ENCODE data around the gene LCN15. TPM values are rescaled to one million over a fixed set of nuclear protein-coding genes. Genes with fewer than 3 reads are reported as not detected.
"Not testable (repeated sequence)": the region's sequence is repeated elsewhere in the genome, so short reads cannot be mapped to it uniquely, and the experiment has no call there.

The LCN15 gene
- total RNA-seq, 1 donor from 2014 or later: not detected

DNA sequence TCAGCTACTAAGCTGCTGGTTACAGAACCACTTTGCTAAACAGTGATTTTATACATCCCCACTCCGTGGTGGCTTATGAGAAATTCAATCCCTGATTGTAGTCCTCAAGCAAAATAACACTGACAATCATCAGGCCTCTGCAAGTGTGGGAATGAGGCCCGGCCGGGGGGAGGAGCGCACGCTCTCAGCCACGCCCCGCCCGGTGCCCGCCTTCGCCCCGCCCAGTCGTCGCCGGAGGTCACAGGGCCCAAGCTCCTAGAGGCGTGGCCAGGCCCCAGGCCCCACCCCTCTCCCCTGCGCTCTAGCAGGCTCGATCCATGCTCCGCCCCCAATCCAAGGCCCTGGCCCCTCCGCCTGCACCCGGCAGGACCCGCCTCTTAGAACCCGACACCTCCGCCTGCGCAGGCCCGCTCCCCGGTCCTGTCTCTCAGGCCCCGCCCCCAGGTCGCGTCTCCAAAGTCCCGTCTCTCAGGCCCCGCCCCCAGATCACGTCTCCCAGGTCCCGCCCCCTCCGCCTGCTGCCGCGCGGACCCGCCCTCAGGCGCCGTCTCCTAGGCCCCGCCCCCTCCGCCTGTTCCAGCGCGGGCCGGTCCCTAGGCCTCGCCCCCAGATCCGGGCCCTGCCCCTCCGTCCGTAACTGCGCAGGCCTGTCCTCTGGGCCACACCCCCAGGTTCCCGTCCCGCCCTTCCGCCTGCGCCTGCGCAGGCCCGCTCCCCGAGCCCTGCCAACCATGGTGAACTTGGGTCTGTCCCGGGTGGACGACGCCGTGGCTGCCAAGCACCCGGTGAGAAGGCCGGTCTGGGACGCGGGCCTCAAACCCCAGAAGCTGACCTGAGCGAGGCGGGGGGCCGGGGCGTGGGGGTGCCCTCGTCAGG is 26.6 kb upstream of the LCN15 start, which contains the start of gene TMEM141:
Gene TMEM141, plus strand, starts transcription at position 705 of the 876 bp plus-strand sequence. Its CDS starts 27 bp downstream, at position 732.
- Mint-ChIP-seq H3K4me1 (peaks cover 26% of the 10 kb centered on the region), H3K27me3 (peaks cover 15% of the 10 kb centered on the region), H3K36me3 (ENCODE audit: low read depth) (peaks cover 3% of the 10 kb centered on the region), H3K27ac (peak within 1 kb of the TSS; percentile 91), H3K9me3 (no peaks in the 10 kb centered on the region), H3K4me3 (peak within 1 kb of the TSS; percentile 87)
- peak; percentile 100 for DNase-seq
- intact Hi-C loops (cut with micrococcal nuclease): loop anchor here (1.0 to 10.0 kb wide), 6 partner anchors 9 to 761 kb away; partner anchors contain the start of genes MRPL41, NSMF, PAXX and PHPT1

DNA sequence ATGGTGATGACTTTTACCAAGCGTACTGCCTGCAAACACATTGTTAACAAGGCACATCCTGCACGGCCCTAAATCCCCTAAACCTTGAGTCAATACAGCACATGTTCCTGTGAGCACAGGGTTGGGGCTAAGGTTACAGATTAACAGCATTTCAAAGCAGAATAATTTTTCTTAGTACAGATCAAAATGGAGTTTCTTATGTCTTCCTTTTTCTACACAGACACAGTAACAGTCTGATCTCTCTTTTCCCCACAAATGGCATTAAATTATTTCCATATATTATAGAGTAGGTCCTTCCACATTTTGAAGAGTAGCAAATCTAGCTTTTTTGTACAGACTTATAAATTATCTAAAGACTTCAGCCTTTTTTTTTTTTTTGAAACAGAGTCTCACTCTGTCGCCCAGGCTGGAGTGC is 25.2 kb upstream of the LCN15 start:
- Mint-ChIP-seq H3K4me1 (peaks cover 26% of the 10 kb centered on the region), H3K4me3 (no peak overlapping the region), H3K27me3 (peaks cover 15% of the 10 kb centered on the region), H3K9me3 (no peaks in the 10 kb centered on the region), H3K27ac (no peak overlapping the region), H3K36me3 (ENCODE audit: low read depth) (peaks cover 3% of the 10 kb centered on the region)
- intact Hi-C loops (cut with micrococcal nuclease): no loop called here
- no peak for DNase-seq

DNA sequence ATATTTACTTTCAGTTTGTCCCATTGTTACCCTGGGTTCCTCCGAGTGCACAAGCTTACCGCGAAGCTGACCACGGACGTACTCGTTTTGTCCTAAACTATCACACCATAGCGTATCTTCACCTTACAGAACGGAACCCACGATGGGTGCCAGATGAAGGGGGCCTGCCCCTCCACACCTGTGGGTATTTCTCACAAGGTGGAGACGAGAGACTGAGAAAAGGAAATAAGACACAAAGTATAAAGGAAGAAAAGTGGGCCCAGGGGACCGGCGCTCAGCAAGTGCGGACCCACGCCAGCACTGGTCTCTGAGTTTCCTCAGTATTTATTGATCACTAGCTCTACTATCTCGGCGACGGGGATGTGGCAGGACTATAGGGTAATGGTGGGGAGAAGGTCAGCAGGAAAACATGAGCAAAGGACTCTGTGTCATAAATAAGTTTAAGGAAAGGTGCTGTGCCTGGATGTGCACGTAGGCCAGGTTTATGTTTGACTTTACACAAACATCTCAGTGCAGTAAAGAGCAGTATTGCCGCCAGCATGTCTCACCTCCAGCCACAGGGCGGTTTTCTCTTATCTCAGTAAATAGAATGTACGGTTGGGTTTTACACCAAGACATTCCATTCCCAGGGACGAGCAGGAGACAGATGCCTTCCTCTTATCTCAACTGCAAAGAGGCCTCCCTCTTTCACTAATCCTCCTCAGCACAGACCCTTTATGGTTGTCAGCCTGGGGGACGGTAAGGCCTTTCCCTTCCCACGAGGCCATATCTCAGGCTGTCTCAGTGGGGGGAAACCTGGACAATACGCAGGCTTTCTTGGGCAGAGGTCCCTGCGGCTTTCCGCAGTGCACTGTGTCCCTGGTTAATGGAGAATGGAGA is 24.6 kb upstream of the LCN15 start:
- DNase-seq; H3K4me3 Mint-ChIP-seq; H3K36me3 Mint-ChIP-seq (ENCODE audit: low read depth); intact Hi-C loops (cut with micrococcal nuclease); H3K9me3 Mint-ChIP-seq: not testable (repeated sequence)
- Mint-ChIP-seq H3K4me1 (peaks cover 26% of the 10 kb centered on the region), H3K27me3 (peaks cover 15% of the 10 kb centered on the region), H3K27ac (peak overlapping the region; percentile 41)

DNA sequence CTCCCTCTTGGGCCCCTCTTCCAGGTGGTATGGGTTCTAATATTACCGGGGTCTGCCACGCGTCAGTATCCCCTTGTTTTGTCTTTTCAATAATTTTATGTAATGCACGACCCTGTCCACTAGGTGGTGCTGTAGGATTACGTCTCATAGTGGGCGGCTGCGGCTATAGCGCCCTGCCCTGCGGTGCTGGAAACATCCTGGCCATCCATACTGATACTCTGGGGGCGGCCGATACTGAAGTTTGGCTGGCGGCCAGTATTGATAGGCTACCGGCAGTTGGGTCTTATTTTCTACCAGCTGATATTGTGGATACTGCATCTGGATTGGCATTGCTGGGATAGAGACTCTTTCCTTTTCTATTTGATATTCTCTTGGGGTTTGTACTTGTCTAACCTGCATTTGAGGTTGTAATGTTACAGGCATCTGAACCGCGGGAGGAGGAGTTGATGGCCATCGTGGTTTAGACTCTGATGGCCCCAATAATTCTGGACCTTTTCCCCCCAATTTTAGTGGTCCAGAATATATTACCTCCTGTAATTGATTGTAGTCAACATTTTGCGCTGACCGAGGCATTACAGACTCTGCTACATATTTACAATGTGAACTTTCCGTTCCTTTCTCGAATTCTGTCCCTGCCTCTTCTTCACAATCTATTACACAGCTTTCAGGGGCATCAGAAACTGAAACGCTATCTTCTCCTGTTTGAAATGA is 23.5 kb upstream of the LCN15 start:
- H3K27me3 Mint-ChIP-seq: peaks cover 15% of the 10 kb centered on the region
- peak overlapping the region; percentile 14 for H3K27ac Mint-ChIP-seq
- H3K4me3 Mint-ChIP-seq: peak overlapping the region; percentile 25
- intact Hi-C loops (cut with micrococcal nuclease): loop anchor here (1.0 kb wide), 1 partner anchor 247 kb away; no protein-coding TSS in a partner anchor
- peak; percentile 93 for DNase-seq
- no peaks in the 10 kb centered on the region for H3K9me3 Mint-ChIP-seq
- H3K4me1 Mint-ChIP-seq: peaks cover 26% of the 10 kb centered on the region
- no peaks in the 10 kb centered on the region for H3K36me3 Mint-ChIP-seq (ENCODE audit: low read depth)

DNA sequence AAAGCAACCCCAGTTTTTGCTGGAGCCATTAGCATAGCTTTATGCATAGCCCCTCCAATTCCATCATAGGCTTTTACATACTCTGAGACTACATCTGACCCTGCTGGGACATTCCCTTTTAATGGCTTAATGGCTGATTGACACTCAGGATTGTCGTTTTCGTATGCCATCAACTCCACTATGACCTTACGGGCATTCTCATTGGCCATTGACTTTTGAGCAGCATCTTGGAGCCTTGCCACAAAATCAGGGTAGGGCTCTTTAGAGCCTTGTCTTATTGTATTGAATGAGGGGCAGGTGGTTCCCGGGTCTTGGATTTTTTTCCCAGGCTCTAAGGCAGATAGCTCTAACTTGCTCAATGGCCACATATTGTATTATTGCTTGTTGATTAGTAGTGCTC is 22.7 kb upstream of the LCN15 start:
- Mint-ChIP-seq H3K4me1 (peaks cover 22% of the 10 kb centered on the region), H3K27me3 (peaks cover 17% of the 10 kb centered on the region)
- DNase-seq; H3K4me3 Mint-ChIP-seq; H3K36me3 Mint-ChIP-seq (ENCODE audit: low read depth); H3K27ac Mint-ChIP-seq; H3K9me3 Mint-ChIP-seq: not testable (repeated sequence)
- intact Hi-C loops (cut with micrococcal nuclease): loop anchor here (1.0 kb wide), 1 partner anchor 248 kb away; no protein-coding TSS in a partner anchor

DNA sequence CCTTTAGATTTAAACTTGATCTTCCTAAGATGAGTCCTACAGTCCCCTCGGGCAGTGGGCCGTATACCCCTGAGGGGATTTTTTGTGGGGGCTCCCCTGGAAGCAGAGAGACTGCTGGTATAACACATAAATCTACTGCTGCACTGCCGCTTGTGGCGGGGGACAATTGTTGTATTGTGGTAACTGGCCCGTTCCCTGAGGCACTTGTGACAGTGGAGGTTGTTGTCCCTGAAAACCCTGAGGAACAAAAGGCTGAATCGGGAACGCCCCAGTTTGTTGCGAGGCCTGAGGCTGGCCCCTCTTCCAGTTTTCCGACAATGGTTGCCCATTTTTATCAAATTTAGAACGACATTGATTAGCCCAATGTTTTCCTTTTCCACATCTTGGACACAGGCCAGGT is 22.1 kb upstream of the LCN15 start:
- DNase-seq: no peak
- Mint-ChIP-seq H3K4me3 (no peak overlapping the region), H3K27ac (no peak overlapping the region), H3K4me1 (peaks cover 20% of the 10 kb centered on the region), H3K36me3 (ENCODE audit: low read depth) (no peaks in the 10 kb centered on the region), H3K27me3 (peaks cover 19% of the 10 kb centered on the region), H3K9me3 (no peaks in the 10 kb centered on the region)
- intact Hi-C loops (cut with micrococcal nuclease): no loop called here

DNA sequence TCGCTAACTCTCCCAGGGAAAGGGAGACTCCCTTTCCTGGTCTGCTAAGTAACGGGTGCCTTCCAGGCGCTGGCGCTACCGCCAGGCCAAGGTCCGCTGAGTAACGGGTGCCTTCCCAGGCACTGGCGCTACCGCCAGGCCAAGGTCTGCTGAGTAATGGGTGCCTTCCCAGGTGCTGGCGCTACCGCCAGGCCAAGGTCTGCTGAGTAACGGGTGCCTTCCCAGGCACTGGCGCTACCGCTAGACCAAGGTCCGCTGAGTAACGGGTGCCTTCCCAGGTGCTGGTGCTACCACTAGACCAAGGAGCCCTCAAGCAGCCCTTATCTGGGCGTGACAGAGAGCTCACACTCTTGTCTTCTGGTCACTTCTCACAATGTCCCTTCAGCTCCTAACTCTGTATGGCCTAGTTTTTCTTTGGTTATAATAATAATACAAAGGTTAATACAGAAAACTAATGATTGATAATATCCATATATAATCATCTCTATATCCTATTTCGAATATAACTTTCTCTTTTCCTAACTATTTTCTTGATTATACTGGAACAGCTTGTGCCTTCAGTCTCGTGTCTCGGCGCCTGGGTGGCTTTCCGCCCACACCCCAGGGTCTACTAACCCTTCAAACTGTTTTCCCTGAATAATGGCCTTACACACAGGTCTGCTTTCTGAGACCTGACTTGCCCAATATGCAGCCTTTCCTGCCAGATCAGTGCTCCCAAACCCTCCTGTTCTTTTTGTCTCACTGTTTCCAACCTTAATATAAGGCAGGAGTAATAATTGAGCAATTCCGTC is 21.4 kb upstream of the LCN15 start:
- H3K4me3 Mint-ChIP-seq; H3K9me3 Mint-ChIP-seq; DNase-seq; intact Hi-C loops (cut with micrococcal nuclease); H3K27ac Mint-ChIP-seq; H3K36me3 Mint-ChIP-seq (ENCODE audit: low read depth): not testable (repeated sequence)
- Mint-ChIP-seq H3K4me1 (peaks cover 20% of the 10 kb centered on the region), H3K27me3 (peaks cover 23% of the 10 kb centered on the region)

DNA sequence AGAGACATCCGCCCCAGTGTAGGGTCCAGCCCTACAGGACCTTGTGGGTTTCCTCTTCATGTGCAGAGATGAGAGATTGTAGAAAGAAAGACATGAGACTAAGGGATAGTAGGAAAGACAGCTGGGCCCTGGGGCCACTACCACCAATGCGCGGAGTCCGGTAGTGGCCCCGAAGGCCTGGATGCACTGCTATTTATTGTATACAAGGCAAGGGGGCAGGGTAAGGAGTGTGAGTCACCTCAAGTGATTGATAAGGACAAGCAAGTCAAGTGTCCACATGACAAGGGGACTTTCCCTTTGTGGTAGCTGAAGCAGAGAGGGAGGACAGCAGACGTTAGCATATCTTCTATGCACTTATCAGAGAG is 20.7 kb upstream of the LCN15 start:
- intact Hi-C loops (cut with micrococcal nuclease): no loop called here
- H3K4me3 Mint-ChIP-seq: no peak overlapping the region
- no peaks in the 10 kb centered on the region for H3K9me3 Mint-ChIP-seq
- peaks cover 30% of the 10 kb centered on the region for H3K27me3 Mint-ChIP-seq
- DNase-seq: no peak
- H3K36me3 Mint-ChIP-seq (ENCODE audit: low read depth): no peaks in the 10 kb centered on the region
- H3K4me1 Mint-ChIP-seq: peaks cover 17% of the 10 kb centered on the region
- no peak overlapping the region for H3K27ac Mint-ChIP-seq

DNA sequence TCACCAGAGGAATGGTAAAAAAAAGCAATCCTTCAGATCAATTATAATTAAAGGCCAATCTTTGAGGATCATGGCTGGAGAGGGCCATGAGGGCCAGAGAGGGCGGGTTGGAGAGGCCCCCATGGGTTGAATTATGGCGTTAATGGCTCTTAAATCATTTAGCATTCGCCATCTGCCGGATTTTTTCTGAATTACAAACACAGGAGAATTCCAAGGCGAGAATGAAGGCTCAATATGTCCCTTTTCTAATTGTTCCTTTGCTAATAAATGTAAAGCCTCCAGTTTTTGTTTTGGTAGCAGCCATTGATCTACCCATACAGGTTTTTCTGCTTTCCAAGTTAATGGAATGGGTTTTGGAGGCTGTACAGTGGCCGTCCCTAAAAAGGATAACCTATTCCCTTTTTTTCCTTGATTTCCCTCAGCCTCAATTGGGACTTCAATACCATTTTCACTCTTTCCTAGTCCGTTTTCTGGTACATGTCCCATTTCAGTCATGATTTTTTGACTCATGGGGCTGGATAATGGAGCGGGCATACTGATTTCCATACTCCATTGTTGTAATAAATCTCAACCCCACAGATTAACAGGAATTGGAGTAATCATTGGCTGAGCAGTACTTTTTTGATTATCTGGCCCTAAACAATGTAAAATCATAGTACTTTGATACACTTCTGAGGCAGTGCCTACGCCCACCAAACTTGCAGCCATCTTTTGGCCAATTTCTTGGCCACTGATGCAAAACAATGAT is 20.1 kb upstream of the LCN15 start:
- Mint-ChIP-seq H3K4me3 (no peak overlapping the region), H3K36me3 (ENCODE audit: low read depth) (no peaks in the 10 kb centered on the region), H3K9me3 (no peaks in the 10 kb centered on the region), H3K27ac (no peak overlapping the region), H3K27me3 (peaks cover 30% of the 10 kb centered on the region), H3K4me1 (peaks cover 17% of the 10 kb centered on the region)
- intact Hi-C loops (cut with micrococcal nuclease): no loop called here
- DNase-seq: peak; percentile 74

DNA sequence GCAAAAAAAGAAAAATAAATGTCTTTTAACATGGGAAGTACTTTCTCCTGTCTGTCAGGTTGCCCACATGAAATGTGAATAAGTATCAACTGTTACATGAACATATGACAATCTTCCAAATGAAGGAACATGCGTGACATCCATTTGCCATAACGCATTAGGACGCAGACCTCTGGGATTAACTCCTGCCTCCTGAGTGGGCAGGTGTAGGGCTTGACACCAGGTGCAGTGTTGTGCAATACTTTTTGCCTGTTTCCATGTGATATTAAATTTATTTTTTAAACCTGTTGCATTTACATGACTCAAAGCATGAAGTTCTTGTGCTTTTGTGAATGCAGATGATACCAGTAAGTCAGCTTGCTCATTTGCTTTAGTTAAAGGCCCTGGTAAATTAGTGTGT is 18.1 kb upstream of the LCN15 start:
- Mint-ChIP-seq H3K4me3 (no peak overlapping the region), H3K27me3 (peaks cover 37% of the 10 kb centered on the region), H3K9me3 (no peaks in the 10 kb centered on the region), H3K27ac (no peak overlapping the region), H3K4me1 (peaks cover 2% of the 10 kb centered on the region), H3K36me3 (ENCODE audit: low read depth) (no peaks in the 10 kb centered on the region)
- no peak for DNase-seq
- intact Hi-C loops (cut with micrococcal nuclease): no loop called here

DNA sequence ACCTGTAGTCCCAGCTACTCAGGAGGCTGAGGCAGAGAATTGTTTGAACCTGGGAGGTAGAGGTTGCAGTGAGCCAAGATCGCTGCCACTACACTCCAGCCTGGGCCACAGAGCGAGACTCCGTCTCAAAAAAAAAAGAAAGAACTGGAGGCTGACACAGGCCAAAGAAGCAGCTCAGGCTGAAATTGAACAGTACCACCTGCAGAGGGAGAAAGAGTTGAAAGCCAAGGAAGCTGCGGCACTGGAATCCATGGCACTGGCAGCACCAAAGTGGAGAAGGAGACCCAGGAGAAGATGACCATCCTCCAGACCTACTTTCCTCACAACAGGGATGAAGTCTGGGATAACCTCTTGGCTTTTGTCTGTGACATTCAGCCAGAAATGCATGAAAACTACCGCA is 15.5 kb upstream of the LCN15 start:
- H3K36me3 Mint-ChIP-seq (ENCODE audit: low read depth): no peaks in the 10 kb centered on the region
- DNase-seq: no peak
- no peak overlapping the region for H3K4me3 Mint-ChIP-seq
- intact Hi-C loops (cut with micrococcal nuclease): no loop called here
- no peak overlapping the region for H3K27ac Mint-ChIP-seq
- H3K4me1 Mint-ChIP-seq: no peaks in the 10 kb centered on the region
- H3K27me3 Mint-ChIP-seq: peaks cover 32% of the 10 kb centered on the region
- no peaks in the 10 kb centered on the region for H3K9me3 Mint-ChIP-seq

DNA sequence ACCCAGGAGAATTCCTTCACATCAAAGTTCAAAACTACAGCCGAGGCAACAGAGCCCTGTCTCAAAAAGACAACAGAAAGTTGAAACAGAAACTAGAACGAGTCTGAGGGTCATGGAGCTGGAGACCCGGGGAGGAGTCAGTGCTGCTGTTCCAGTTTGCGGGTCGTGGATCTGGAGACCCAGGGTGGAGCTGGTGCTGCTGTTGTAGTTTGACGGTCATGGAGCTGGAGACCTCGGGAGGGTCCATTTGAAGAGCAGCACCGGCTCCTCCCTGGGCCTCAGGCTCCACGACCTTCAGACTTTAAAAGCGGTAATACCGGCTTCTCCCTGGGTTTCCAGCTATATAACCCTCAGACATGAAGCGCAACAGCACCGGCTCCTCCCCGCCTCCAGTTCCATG is 13.0 kb upstream of the LCN15 start:
- Mint-ChIP-seq H3K27ac (no peak overlapping the region), H3K9me3 (peaks cover 8% of the 10 kb centered on the region), H3K4me1 (no peaks in the 10 kb centered on the region), H3K4me3 (no peak overlapping the region), H3K36me3 (ENCODE audit: low read depth) (no peaks in the 10 kb centered on the region), H3K27me3 (peaks cover 32% of the 10 kb centered on the region)
- intact Hi-C loops (cut with micrococcal nuclease): no loop called here
- no peak for DNase-seq

Measured in activated CD4-positive, alpha-beta T cell treated with anti-CD3 and anti-CD28 coated beads, Interleukin-2, amount 10 ng/mL, durations not matched to agents 24 days and 14 days (primary cell).